Testis (tissue), 2 donors: ENCODE results near the gene ITGB5.

ENCODE experiments used
- CTCF ChIP-seq, 3 experiments: fragments of 450-650 bp in 2 of 3; fragments of 200-600 bp in 1 of 3; sonication (generic) in 1 of 3; IDR thresholded peaks; one replicate each; pipeline ENCODE4 v1.5.1; 2016 to 2019; ENCODE audit warnings: antibody characterized with exemption in 3 of 3, mild to moderate bottlenecking in 2 of 3, moderate library complexity in 1 of 3
- POLR2A ChIP-seq: fragments of 450-650 bp; IDR thresholded peaks from one replicate; pipeline ENCODE4 v1.6.1; 2017; ENCODE audit warnings: antibody characterized with exemption, mild to moderate bottlenecking, moderate library complexity

GRCh38 chr3:124788254-124788745, 98.9 kb downstream of the ITGB5 start:
- TF ChIP-seq CTCF (IDR thresholded peaks at IDR 0.05) (no peak), POLR2A (no peak)
